Measurements from ENCODE around the gene CCDC50.

CCDC50 gene

DNA sequence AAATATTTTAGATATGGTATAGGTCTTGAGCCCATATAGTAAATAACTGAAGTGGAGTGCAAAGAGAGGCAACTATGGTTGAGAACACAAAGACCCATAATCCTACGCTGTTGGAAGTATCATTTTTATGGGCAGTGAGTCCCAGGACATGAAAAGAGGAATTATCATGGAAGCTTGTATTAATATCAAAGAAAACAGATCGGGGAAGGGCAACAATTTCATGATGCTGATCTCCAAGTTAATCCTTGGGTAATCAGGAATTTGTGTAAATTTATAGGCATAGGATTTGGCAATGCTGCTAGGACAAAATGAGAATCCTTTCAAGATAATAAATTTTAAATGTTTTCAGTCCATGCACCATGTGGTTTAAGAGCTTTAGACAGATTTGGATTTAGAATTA is 91.6 kb downstream of the CCDC50 start:
- H3K4me2 ChIP-seq (ENCODE audit: low read depth, low read length, poor library complexity, severe bottlenecking): no peak overlapping the region
- no peaks in the 10 kb centered on the region for H3K9me3 ChIP-seq (ENCODE audit: insufficient read depth, low read length)
- H4K20me1 ChIP-seq (ENCODE audit: low read depth, low read length): no peaks in the 10 kb centered on the region
- H3F3A ChIP-seq (ENCODE audit: insufficient read depth): no peaks in the 10 kb centered on the region
- H3K27me3 ChIP-seq (ENCODE audit: low read length): no peaks in the 10 kb centered on the region
- no peak overlapping the region for H3K27ac ChIP-seq (ENCODE audit: low read depth, low read length)
- H3K4me3 ChIP-seq (ENCODE audit: insufficient read depth, low read length, poor library complexity, severe bottlenecking): no peak overlapping the region
- no peaks in the 10 kb centered on the region for H3K79me2 ChIP-seq (ENCODE audit: insufficient read depth, low read length)
- H3K36me3 ChIP-seq (ENCODE audit: low read length): no peaks in the 10 kb centered on the region
- TF ChIP-seq, protein P1, sequence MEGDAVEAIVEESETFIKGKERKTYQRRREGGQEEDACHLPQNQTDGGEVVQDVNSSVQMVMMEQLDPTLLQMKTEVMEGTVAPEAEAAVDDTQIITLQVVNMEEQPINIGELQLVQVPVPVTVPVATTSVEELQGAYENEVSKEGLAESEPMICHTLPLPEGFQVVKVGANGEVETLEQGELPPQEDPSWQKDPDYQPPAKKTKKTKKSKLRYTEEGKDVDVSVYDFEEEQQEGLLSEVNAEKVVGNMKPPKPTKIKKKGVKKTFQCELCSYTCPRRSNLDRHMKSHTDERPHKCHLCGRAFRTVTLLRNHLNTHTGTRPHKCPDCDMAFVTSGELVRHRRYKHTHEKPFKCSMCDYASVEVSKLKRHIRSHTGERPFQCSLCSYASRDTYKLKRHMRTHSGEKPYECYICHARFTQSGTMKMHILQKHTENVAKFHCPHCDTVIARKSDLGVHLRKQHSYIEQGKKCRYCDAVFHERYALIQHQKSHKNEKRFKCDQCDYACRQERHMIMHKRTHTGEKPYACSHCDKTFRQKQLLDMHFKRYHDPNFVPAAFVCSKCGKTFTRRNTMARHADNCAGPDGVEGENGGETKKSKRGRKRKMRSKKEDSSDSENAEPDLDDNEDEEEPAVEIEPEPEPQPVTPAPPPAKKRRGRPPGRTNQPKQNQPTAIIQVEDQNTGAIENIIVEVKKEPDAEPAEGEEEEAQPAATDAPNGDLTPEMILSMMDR (IDR thresholded peaks at IDR 0.05; ENCODE audit: insufficient read depth, low read length, poor library complexity, severe bottlenecking): no peak
- TF ChIP-seq EZH2phosphoT487 (conservative IDR thresholded peaks at IDR 0.05; ENCODE audit: low read length): no peak
- no peaks in the 10 kb centered on the region for H3K9me2 ChIP-seq (replicated peaks; ENCODE audit: insufficient read depth, low read length)
- no peak overlapping the region for H3K9ac ChIP-seq (ENCODE audit: low read length)
- no peak overlapping the region for H2AFZ ChIP-seq (ENCODE audit: low read depth, low read length, severe bottlenecking)

DNA sequence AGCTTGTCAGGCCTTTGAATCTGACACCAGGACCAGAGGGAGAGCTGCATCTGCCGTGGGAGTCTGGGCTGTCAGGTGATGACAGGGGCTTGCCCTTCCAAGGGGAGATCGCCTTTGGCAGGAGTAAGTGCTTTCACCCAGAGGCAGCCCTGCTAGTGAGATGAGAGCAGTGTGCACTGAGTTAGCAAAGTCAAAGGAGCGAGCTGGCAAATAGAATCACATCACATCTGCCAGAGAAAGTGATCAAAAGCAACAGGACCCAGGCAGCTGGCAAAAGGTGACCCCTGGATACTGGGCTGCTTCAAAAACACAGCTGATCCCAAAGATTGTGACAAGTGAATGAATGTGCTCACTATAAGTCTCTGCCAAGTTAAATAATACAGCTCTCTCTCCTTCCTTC is 95.7 kb downstream of the CCDC50 start:
- Histone ChIP-seq H3K9me2 (replicated peaks; ENCODE audit: insufficient read depth, low read length) (no peaks in the 10 kb centered on the region), H3K79me2 (ENCODE audit: insufficient read depth, low read length) (no peaks in the 10 kb centered on the region), H3K27me3 (ENCODE audit: low read length) (no peaks in the 10 kb centered on the region), H3K9ac (ENCODE audit: low read length) (no peak overlapping the region), H3K4me3 (ENCODE audit: insufficient read depth, low read length, poor library complexity, severe bottlenecking) (no peak overlapping the region), H3K9me3 (ENCODE audit: insufficient read depth, low read length) (no peaks in the 10 kb centered on the region), H2AFZ (ENCODE audit: low read depth, low read length, severe bottlenecking) (no peak overlapping the region), H3K27ac (ENCODE audit: low read depth, low read length) (no peak overlapping the region), H3F3A (ENCODE audit: insufficient read depth) (no peaks in the 10 kb centered on the region), H3K4me2 (ENCODE audit: low read depth, low read length, poor library complexity, severe bottlenecking) (no peak overlapping the region), H4K20me1 (ENCODE audit: low read depth, low read length) (no peaks in the 10 kb centered on the region), H3K36me3 (ENCODE audit: low read length) (no peaks in the 10 kb centered on the region)
- TF ChIP-seq, protein P1 (IDR thresholded peaks at IDR 0.05; ENCODE audit: insufficient read depth, low read length, poor library complexity, severe bottlenecking): no peak

DNA sequence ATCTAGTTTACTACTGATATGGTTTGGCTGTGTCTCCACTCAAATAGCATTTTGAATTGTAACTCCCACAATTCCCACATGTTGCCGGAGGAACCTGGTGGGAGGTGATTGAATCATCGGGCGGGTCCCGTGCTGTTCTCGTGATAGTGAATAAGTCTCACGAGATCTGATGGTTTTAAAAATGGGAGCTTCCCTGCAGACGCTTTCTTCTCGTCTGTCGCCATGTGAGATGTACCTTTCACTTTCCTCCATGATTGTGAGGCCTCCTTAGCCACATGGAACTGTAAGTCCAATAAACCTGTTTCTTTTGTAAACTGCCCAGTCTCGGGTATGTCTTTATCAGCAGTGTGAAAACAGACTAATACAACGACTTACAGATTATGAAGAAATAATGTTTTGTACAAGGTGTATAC is 96.1 kb downstream of the CCDC50 start:
- Histone ChIP-seq H3K9ac (ENCODE audit: low read length) (no peak overlapping the region), H3K36me3 (ENCODE audit: low read length) (no peaks in the 10 kb centered on the region), H2AFZ (ENCODE audit: low read depth, low read length, severe bottlenecking) (no peak overlapping the region), H3K9me2 (replicated peaks; ENCODE audit: insufficient read depth, low read length) (no peaks in the 10 kb centered on the region), H3K79me2 (ENCODE audit: insufficient read depth, low read length) (no peaks in the 10 kb centered on the region), H3K4me2 (ENCODE audit: low read depth, low read length, poor library complexity, severe bottlenecking) (no peak overlapping the region), H3K9me3 (ENCODE audit: insufficient read depth, low read length) (no peaks in the 10 kb centered on the region), H3K27me3 (ENCODE audit: low read length) (no peaks in the 10 kb centered on the region), H3K27ac (ENCODE audit: low read depth, low read length) (no peak overlapping the region), H3K4me3 (ENCODE audit: insufficient read depth, low read length, poor library complexity, severe bottlenecking) (no peak overlapping the region), H4K20me1 (ENCODE audit: low read depth, low read length) (no peaks in the 10 kb centered on the region), H3F3A (ENCODE audit: insufficient read depth) (no peaks in the 10 kb centered on the region)
- TF ChIP-seq, protein P1 (IDR thresholded peaks at IDR 0.05; ENCODE audit: insufficient read depth, low read length, poor library complexity, severe bottlenecking): no peak
- no peak for TF ChIP-seq EZH2phosphoT487 (conservative IDR thresholded peaks at IDR 0.05; ENCODE audit: low read length)

DNA sequence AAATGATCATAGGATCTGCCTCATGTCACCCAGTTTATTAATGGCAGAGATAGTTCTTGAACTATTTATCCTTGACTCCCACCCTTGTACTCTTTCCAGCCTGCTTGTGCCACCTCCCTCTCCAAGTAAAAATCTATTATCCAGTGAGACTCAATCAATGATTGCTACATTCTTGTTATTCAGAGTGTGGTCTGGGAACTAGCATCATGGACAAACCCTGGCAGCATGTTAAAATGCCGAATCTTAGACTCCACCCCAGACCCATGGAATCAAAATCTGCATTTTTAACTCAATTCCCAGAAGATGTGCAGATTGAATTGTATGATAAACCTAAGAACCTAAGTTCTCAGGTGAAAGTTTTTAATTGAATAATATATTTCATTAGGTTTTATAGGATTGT is 97.1 kb downstream of the CCDC50 start:
- no peak overlapping the region for H3K4me2 ChIP-seq (ENCODE audit: low read depth, low read length, poor library complexity, severe bottlenecking)
- H3K9me3 ChIP-seq (ENCODE audit: insufficient read depth, low read length): no peaks in the 10 kb centered on the region
- H3K4me3 ChIP-seq (ENCODE audit: insufficient read depth, low read length, poor library complexity, severe bottlenecking): no peak overlapping the region
- no peaks in the 10 kb centered on the region for H4K20me1 ChIP-seq (ENCODE audit: low read depth, low read length)
- no peak overlapping the region for H3K9ac ChIP-seq (ENCODE audit: low read length)
- no peaks in the 10 kb centered on the region for H3K9me2 ChIP-seq (replicated peaks; ENCODE audit: insufficient read depth, low read length)
- H3F3A ChIP-seq (ENCODE audit: insufficient read depth): no peaks in the 10 kb centered on the region
- no peak for TF ChIP-seq EZH2phosphoT487 (conservative IDR thresholded peaks at IDR 0.05; ENCODE audit: low read length)
- TF ChIP-seq, protein P1 (IDR thresholded peaks at IDR 0.05; ENCODE audit: insufficient read depth, low read length, poor library complexity, severe bottlenecking): no peak
- H3K27me3 ChIP-seq (ENCODE audit: low read length): no peaks in the 10 kb centered on the region
- H3K36me3 ChIP-seq (ENCODE audit: low read length): no peaks in the 10 kb centered on the region
- H3K79me2 ChIP-seq (ENCODE audit: insufficient read depth, low read length): no peaks in the 10 kb centered on the region
- H3K27ac ChIP-seq (ENCODE audit: low read depth, low read length): no peak overlapping the region
- no peak overlapping the region for H2AFZ ChIP-seq (ENCODE audit: low read depth, low read length, severe bottlenecking)

Measured in SU-DHL-6 (cell line).